Inflammatory macrophage (primary cell): ENCODE measurements around the gene COL4A4.
"Not testable (repeated sequence)": the region's sequence is repeated elsewhere in the genome, so short reads cannot be mapped to it uniquely, and the experiment has no call there.

Source experiments
- DNase-seq, 2 donors: peaks; one replicate each; pipeline ENCODE4 v3.0.0-alpha.2; 2020 to 2022
- total RNA-seq, 18 experiments: gene quantifications; one replicate each; lab custom pipeline; 2026; ENCODE audit warnings: mixed read lengths in 6 of 18, inconsistent platforms in 2 of 18; lab: John Stamatoyannopoulos, UW

Gene COL4A4
- 0 to 0.30 (median 0) reads per million in 18 experiments for total RNA-seq

DNA sequence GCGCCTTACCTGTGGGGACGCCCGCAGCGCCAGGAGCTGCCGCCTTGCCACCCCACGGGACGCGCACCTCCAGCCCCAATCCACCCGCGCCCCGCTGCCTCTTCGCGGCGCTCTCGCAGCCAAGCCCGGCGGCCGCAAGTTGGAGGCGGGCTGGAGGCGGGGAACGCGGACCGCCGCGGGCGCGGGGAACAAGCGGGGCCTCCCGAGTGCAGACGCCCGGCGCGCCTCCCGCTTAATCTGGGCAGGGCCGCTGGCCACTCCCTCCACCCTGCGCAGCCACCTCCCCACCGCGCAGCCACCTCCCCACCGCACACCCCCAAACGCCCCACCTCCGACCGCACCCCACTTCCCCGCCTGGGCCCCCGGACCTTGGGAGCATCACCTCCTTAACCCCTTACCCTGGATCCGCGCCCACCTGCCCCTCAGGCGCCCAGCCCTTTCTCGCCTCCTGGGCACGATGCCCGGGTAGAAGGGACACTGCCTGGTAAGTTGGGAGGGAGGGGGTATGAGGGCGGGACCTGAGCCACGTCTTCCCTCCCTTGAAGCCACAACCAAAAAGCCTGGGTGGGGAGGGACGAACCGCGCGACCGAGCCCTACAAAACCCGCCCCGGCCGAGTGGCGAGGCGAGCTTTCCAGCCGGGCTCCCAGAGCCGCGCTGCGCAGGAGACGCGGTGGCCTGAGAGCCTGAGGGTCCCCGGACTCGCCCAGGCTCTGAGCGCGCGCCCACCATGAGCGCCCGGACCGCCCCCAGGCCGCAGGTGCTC, at the start of gene COL4A4, which contains the start of gene COL4A3:
TSS of gene COL4A4 (minus strand) at position 208 of the 765 bp plus-strand sequence. CDS start 16,722 bp downstream, outside the sequence.
TSS of gene COL4A3 (plus strand) at position 627 of the 765 bp plus-strand sequence. CDS start at position 730, 103 bp downstream.
- no peak for DNase-seq

DNA sequence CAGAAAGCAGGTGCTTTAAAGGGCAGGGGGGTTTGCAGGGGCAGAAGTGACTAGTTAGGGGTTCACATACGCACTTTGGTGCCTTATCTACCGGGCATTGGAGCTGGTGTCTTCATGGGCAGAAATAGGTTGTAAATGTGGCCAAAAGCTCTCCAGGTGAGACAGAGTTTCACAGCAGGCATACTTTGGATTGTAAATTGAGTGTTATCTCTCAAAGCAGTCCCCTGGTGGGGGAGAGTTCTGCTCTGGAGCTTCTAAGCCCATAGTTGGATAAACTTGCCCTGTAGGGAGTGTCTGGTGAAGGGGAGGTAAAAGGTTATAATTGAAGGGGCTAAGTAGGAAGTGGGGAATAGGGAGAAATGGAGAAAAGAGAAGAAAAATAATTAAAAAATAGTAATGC, 43.6 kb upstream of the COL4A4 start:
- no peak for DNase-seq

- DNase-seq = no peak
These were observed 42.4 kb upstream of the COL4A4 start for GRCh38 chr2:227206406-227206805.

GRCh38 chr2:227205701-227206100, 41.7 kb upstream of the COL4A4 start:
- DNase-seq = no peak

- DNase-seq = no peak
These were observed 40.4 kb upstream of the COL4A4 start for GRCh38 chr2:227204452-227204851.

DNA sequence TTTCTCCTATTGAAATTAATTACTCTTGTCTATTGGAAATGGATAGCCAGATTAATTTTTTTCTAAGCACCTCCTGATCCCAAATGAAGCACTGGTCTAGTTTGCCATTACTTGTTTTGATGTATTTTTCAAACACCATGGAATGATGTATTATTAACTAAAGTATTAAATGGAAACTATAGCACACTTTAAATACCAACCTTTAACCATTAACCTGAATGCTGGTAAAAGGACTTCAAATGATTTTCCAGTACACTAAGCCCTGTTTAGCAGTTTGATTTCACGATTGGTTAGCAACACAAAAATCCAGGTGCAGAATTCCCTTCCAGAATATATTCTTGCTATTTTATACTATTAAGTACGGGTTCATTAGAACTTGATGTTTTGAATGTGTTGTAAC, 37.8 kb upstream of the COL4A4 start:
- DNase-seq = no peak

DNA sequence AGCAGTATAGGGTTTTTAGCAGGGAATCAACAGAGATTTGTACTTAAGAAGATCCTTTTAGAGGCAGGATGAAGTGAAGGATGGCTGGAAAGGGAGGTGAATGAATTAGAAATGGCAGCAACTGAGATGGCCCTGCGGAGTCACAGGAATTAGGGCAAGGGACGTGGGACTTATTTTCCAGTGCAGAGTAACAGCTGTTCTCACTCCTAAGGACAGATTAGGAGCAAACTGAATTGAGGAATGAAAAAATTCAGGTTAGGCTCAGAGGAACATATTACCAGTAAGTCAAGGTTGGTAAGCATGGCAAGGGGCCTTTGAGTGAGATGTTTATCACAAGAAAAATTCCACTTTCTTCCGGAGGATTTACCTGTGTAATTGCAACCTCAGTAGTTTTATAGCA, 34.9 kb upstream of the COL4A4 start:
- DNase-seq = no peak

DNA sequence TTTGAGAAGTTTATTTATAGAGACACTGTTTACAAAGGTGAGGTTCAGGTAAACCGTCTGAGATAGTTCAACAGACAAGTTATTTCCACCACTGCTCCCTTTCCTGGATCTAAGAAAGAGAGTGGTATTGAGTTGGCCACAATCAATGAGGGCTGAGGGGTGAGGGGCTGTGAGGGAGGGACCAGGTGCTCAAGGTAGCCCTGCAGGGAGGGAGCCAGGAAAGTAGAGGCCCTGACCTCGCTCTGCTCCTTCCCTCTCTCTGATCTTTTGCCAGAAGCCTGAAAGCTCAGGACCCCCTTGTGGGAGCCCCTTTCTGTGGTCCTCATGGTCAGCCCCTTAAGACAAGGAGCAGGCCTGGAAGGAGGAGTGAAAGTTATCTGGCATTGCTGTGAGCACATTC, 30.2 kb upstream of the COL4A4 start:
- DNase-seq = no peak

- DNase-seq = no peak
These were observed 28.5 kb upstream of the COL4A4 start for GRCh38 chr2:227192491-227192890.

- DNase-seq = no peak
These were observed 27.4 kb upstream of the COL4A4 start for GRCh38 chr2:227191367-227191766.

DNA sequence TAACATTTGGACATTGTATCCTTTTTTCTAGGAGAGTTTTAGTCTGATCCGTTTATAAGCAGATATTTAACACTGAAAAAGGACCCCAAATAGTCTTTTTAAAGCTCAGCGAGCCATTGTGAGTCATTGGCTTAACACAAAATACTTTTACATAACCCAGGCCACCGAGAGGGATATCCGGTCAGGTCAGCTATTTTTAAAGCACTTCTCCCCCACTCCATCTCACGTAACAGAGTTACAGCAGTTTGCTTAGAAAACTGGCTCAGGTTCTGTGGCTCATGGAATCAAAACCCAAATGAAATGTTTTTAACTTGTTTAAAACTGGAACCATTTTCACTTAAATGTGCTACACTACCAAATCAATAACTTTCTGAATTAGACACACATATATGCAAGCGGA, 24.3 kb upstream of the COL4A4 start:
- no peak for DNase-seq

GRCh38 chr2:227186751-227187150, 22.7 kb upstream of the COL4A4 start:
- no peak for DNase-seq

GRCh38 chr2:227185615-227186232, 21.7 kb upstream of the COL4A4 start:
- DNase-seq = no peak

DNA sequence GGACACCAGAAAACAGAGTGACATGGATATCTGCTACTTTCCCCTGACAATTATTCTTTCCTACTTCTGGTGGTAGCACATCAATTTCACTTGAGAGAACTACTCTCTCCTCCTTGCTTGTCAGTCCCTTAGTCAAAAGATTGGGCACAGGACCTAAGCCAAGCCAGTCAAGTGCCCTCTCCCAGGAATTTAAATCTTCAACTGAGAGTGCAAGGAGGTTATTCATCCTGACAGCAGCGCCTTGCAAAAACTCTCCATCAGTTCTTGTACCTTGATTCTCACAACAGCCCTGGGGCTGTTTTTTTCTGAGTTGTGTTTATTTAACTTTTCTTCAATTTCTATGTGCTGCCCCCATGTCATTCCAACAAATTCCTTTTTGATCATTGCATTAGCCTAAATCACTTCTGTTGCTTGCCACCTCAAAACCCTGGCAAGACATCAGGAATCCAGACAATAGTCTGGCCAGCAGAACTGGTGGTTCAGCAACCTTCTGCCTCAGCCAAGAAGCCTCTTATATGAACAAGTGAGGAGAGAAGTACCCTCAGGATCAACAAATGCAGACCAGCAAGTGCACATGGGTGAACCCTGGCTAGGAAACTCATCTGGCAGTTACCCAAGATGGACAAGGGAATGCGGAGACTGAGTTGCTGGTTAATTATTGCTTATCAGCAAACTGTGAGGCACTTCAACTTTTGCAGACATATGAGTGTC, 19.8 kb upstream of the COL4A4 start:
- DNase-seq = no peak

DNA sequence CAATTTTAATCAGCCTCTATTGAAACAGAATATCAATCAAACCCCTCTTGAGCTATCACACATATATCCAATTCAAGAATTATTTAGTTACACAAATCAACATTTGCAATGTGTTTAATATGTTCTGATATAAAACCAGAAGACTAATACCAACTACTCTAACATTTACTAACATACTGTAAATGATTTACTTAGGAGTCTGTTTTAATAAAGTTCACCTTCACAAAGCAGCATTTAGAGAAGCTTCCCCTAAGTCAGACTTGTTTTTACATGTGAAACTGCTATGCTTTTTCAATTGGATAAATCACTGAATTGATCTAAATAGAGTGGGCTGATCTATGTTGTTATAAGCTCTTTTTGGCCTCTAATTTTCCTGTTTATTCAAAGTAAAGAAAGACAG, 18.8 kb upstream of the COL4A4 start:
- no peak for DNase-seq

DNA sequence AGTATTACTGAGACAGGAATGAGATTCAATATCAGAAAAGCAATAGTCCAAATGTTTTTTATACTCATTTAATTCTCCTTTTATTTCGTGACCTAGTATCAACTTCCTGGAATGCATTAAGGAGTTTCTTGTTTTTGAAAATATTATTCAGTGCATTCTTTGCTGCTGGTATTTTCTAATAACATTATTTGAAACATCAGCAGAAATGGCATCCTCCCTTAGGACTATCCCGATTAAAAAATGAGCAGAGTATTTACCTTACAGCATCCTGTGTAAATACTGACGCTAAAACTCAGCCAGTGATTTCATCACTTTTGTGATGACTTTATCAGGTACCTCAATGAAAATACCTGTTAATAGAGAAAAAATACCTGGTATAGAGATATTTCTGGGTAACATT, 16.8 kb upstream of the COL4A4 start:
- DNase-seq = no peak

DNA sequence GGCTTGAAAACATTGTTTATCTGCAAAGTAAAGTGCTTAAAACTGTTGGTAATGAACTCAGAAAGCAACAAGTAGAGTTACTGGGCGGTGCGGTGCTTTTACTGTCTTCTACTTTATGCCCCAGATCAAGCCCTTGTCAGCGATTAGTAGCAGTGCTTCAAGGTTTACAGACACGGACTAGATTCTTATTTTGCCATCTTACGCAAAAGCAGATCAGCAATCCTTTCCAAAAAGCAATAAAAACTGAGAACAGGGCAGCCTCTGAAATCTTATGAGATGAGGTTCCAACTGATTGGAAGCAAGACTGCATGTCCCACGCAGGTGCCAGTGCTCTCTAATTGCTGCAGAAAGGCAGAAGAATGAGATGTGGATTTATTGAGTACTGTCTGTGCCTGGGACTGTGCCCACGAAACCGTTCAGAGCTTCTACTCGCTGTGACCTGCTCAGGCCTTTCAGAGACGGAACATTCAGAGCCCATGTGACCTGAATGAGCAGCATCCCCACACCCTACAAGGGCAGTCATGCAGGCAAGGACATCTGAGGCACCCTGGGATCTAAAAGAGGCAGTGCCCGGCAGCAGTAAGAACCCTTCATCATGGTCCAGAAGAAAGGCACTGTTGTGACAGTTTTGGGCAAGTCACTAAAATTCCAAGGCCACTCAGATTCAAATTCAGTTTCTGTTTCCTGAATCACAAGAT, 16.1 kb upstream of the COL4A4 start:
- no peak for DNase-seq

DNA sequence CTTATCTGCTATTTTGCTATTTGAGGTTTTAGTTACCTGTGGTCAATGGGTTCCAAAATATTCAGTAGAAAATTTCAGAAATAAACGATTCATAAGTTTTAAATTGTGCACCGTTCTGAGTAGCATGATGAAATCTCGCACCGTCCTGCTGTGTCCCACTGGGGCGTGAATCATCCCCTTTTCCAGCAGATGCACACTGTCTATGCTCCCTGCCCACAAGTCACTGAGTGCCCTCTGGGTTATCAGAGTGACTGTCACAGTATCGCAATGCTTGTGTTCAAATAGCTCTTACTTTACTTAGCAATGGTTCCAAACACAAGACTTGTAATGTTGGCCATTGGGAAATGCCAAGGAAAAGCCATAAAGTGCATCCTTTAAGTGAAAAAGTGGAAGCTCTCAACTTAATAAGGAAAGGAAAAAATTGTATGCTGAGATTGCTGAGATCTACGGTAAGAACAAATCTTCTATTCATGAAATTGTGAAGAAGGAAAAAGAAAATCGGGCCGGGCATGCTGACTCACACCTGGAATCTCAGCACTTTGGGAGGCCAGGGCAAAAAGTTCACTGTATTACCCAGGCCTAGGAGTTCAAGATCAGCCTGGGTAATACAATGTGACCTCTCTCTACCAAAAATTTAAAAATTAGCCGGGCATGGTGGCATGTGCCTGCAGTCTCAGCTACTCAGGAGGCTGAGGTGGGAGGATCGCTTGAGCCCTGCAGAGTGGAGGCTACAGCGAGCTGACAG, 13.8 kb upstream of the COL4A4 start:
- DNase-seq = no peak

DNA sequence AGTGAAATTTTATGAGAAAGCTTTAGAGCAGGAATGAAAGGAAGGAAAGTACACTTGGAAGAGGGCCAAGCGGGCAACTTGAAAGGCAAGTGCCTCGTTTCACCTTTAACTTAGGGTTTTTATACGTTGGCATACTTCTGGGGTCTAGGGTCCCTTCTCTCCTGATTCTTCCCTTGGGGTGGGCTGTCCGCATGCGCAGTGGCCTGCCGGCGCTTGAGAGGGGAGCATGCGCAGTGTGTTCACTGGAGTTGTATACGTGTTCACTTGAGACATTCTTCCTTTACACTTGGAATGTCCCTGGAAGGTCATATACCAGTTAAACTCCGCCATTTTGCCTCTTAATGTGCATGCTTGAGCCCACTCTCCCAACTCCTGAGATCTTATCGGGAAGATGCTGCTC, 7.8 kb upstream of the COL4A4 start:
- not testable (repeated sequence) for DNase-seq

- no peak for DNase-seq
These were observed 822 bp upstream of the COL4A4 start for GRCh38 chr2:227164763-227165291.

- no peak for DNase-seq
These were observed 464 bp downstream of the COL4A4 start for GRCh38 chr2:227163485-227163997.

DNA sequence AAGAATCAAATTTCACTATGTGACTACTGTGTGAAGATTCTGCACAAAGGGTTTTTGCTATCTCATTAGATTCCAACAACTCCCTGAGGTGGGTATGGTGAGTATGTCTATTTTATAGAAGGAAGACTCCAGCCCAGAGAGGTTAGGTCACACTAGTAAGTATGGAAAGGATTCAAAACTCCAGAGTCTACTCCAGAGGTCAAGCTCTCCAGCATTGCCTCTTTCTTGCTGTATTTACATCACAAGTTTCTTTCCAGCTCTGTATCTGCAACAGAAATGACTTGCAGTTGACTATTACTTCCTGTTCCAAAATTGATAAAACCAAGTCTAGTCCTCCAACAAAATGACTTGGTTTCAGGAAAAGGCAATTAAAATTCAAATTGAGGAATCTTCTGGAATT, 2.1 kb downstream of the COL4A4 start:
- no peak for DNase-seq
